ENCODE results near the gene DNAI1.
"Not testable (repeated sequence)": the region's sequence is repeated elsewhere in the genome, so short reads cannot be mapped to it uniquely, and the experiment has no call there.

DNAI1 gene

GRCh38 chr9:34458013-34458958, at the start of gene DNAI1, which contains the start of gene FAM219A:
DNAI1 (plus strand) TSS chr9:34458805; CDS start chr9:34459006, 201 bp downstream.
FAM219A (minus strand) TSS chr9:34458570; CDS start chr9:34458263, 307 bp downstream.
- DNase-seq = peak; percentile 99

GRCh38 chr9:34409154-34409553, 49.5 kb upstream of the DNAI1 start:
- DNase-seq = no peak

GRCh38 chr9:34412336-34412735, 46.3 kb upstream of the DNAI1 start:
- no peak for DNase-seq

- DNase-seq = no peak
These were observed 45.3 kb upstream of the DNAI1 start for GRCh38 chr9:34413231-34413852.

GRCh38 chr9:34417734-34418133, 40.9 kb upstream of the DNAI1 start:
- DNase-seq = no peak

- no peak for DNase-seq
These were observed 38.7 kb upstream of the DNAI1 start for GRCh38 chr9:34419716-34420504.

GRCh38 chr9:34426347-34427074, 32.1 kb upstream of the DNAI1 start:
- DNase-seq = no peak

GRCh38 chr9:34428325-34428958, 30.2 kb upstream of the DNAI1 start:
- DNase-seq = no peak

- DNase-seq = no peak
These were observed 27.7 kb upstream of the DNAI1 start for GRCh38 chr9:34430843-34431437.

GRCh38 chr9:34431667-34432066, 26.9 kb upstream of the DNAI1 start:
- DNase-seq = no peak

- peak; percentile 62 for DNase-seq
These were observed 21.3 kb upstream of the DNAI1 start for GRCh38 chr9:34437006-34437925.

- not testable (repeated sequence) for DNase-seq
These were observed 20.7 kb upstream of the DNAI1 start for GRCh38 chr9:34437926-34438307.

- not testable (repeated sequence) for DNase-seq
These were observed 20.1 kb upstream of the DNAI1 start for GRCh38 chr9:34438465-34438864.

GRCh38 chr9:34440017-34440416, 18.6 kb upstream of the DNAI1 start:
- no peak for DNase-seq

GRCh38 chr9:34442770-34443169, 15.8 kb upstream of the DNAI1 start:
- DNase-seq = no peak

- no peak for DNase-seq
These were observed 15.1 kb upstream of the DNAI1 start for GRCh38 chr9:34443533-34443932.

GRCh38 chr9:34443976-34444375, 14.6 kb upstream of the DNAI1 start:
- DNase-seq = no peak

GRCh38 chr9:34446468-34446891, 12.1 kb upstream of the DNAI1 start:
- no peak for DNase-seq

- no peak for DNase-seq
These were observed 11.7 kb upstream of the DNAI1 start for GRCh38 chr9:34446951-34447350.

GRCh38 chr9:34450644-34451043, 8.0 kb upstream of the DNAI1 start:
- DNase-seq = no peak

All from CD4-positive, alpha-beta T cell treated with Interleukin-15 for 1 hour (primary cell).